ENCODE results near the gene TNFSF9.
A peak's percentile ranks its signal among the peaks of the same experiment; 100 is the strongest.
"Not testable (repeated sequence)": the region's sequence is repeated elsewhere in the genome, so short reads cannot be mapped to it uniquely, and the experiment has no call there.

The TNFSF9 gene

DNA sequence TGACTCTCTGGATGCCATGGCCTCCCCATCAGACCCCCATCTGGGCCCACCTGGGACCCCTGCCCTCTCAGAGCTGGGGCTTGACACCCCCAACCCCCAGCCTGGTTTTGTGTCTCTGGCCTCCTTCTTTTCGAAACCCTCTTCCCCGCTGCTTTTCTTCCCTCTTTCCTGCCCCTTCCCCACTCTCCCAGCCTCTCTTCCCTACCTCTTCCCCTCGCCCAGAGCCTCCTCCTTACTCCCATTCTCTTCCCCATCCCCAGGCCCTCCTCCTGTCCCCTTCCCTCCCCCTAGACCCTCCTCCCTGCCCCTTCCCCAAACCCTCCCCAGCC is 2.1 kb downstream of the TNFSF9 start:
- no peaks in the 10 kb centered on the region for H3K9me3 ChIP-seq (ENCODE audit: control insufficient read depth in 2 of 2, low read length in 2 of 2)
- peaks cover 0 to 2% of the 10 kb centered on the region in 2 donors for H3K36me3 ChIP-seq (ENCODE audit: control insufficient read depth in 2 of 2, insufficient read depth in 2 of 2, low read length in 2 of 2)
- H3K4me3 ChIP-seq (ENCODE audit: low read length in 2 of 2) = peak overlapping the region in 1 of 2 donors; percentile 85
- H3K4me1 ChIP-seq (ENCODE audit: control insufficient read depth in 2 of 2, insufficient read depth in 2 of 2, low read length in 2 of 2) = peaks cover 9 to 14% of the 10 kb centered on the region in 2 donors
- no peak overlapping the region for H3K27ac ChIP-seq (ENCODE audit: low read depth in 2 of 2, low read length in 2 of 2)
- H3K9ac ChIP-seq (ENCODE audit: low read depth in 1 of 2, low read length in 2 of 2) = no peak overlapping the region
- peaks cover 8 to 17% of the 10 kb centered on the region in 2 donors for H3K27me3 ChIP-seq (ENCODE audit: control insufficient read depth in 2 of 2, insufficient read depth in 2 of 2, low read length in 2 of 2)

GRCh38 chr19:6533746-6534418 is 3.1 kb downstream of the TNFSF9 start:
- Histone ChIP-seq H3K27ac (ENCODE audit: low read depth in 2 of 2, low read length in 2 of 2) (no peak overlapping the region), H3K4me1 (ENCODE audit: control insufficient read depth in 2 of 2, insufficient read depth in 2 of 2, low read length in 2 of 2) (peaks cover 9 to 12% of the 10 kb centered on the region in 2 donors), H3K36me3 (ENCODE audit: control insufficient read depth in 2 of 2, insufficient read depth in 2 of 2, low read length in 2 of 2) (peaks cover 0 to 2% of the 10 kb centered on the region in 2 donors), H3K9me3 (ENCODE audit: control insufficient read depth in 2 of 2, low read length in 2 of 2) (no peaks in the 10 kb centered on the region), H3K9ac (ENCODE audit: low read depth in 1 of 2, low read length in 2 of 2) (no peak overlapping the region), H3K4me3 (ENCODE audit: low read length in 2 of 2) (no peak overlapping the region), H3K27me3 (ENCODE audit: control insufficient read depth in 2 of 2, insufficient read depth in 2 of 2, low read length in 2 of 2) (peaks cover 8 to 17% of the 10 kb centered on the region in 2 donors)

DNA sequence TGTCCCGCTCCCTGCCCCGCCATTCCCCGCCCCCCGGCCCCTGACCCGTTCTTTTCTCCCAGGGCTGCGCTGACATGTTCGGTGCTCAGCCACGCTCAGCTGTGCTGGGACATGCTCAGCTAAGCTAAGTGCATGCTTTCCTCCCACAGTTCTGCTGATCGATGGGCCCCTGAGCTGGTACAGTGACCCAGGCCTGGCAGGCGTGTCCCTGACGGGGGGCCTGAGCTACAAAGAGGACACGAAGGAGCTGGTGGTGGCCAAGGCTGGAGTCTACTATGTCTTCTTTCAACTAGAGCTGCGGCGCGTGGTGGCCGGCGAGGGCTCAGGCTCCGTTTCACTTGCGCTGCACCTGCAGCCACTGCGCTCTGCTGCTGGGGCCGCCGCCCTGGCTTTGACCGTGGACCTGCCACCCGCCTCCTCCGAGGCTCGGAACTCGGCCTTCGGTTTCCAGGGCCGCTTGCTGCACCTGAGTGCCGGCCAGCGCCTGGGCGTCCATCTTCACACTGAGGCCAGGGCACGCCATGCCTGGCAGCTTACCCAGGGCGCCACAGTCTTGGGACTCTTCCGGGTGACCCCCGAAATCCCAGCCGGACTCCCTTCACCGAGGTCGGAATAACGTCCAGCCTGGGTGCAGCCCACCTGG is 3.7 kb downstream of the TNFSF9 start:
- Histone ChIP-seq H3K9me3 (ENCODE audit: control insufficient read depth in 2 of 2, low read length in 2 of 2) (no peaks in the 10 kb centered on the region), H3K9ac (ENCODE audit: low read depth in 1 of 2, low read length in 2 of 2) (no peak overlapping the region), H3K4me3 (ENCODE audit: low read length in 2 of 2) (no peak overlapping the region), H3K27me3 (ENCODE audit: control insufficient read depth in 2 of 2, insufficient read depth in 2 of 2, low read length in 2 of 2) (peaks cover 8 to 17% of the 10 kb centered on the region in 2 donors), H3K36me3 (ENCODE audit: control insufficient read depth in 2 of 2, insufficient read depth in 2 of 2, low read length in 2 of 2) (peaks cover 0 to 2% of the 10 kb centered on the region in 2 donors), H3K27ac (ENCODE audit: low read depth in 2 of 2, low read length in 2 of 2) (no peak overlapping the region), H3K4me1 (ENCODE audit: control insufficient read depth in 2 of 2, insufficient read depth in 2 of 2, low read length in 2 of 2) (peaks cover 9 to 12% of the 10 kb centered on the region in 2 donors)

- Histone ChIP-seq H3K9me3 (ENCODE audit: control insufficient read depth in 2 of 2, low read length in 2 of 2) (no peaks in the 10 kb centered on the region), H3K36me3 (ENCODE audit: control insufficient read depth in 2 of 2, insufficient read depth in 2 of 2, low read length in 2 of 2) (peaks cover 0 to 2% of the 10 kb centered on the region in 2 donors), H3K9ac (ENCODE audit: low read depth in 1 of 2, low read length in 2 of 2) (no peak overlapping the region), H3K27ac (ENCODE audit: low read depth in 2 of 2, low read length in 2 of 2) (no peak overlapping the region), H3K4me1 (ENCODE audit: control insufficient read depth in 2 of 2, insufficient read depth in 2 of 2, low read length in 2 of 2) (peaks cover 5 to 9% of the 10 kb centered on the region in 2 donors), H3K4me3 (ENCODE audit: low read length in 2 of 2) (no peak overlapping the region), H3K27me3 (ENCODE audit: control insufficient read depth in 2 of 2, insufficient read depth in 2 of 2, low read length in 2 of 2) (peaks cover 8 to 17% of the 10 kb centered on the region in 2 donors)
Observed at GRCh38 chr19:6535558-6536137, 4.8 kb downstream of the TNFSF9 start.

DNA sequence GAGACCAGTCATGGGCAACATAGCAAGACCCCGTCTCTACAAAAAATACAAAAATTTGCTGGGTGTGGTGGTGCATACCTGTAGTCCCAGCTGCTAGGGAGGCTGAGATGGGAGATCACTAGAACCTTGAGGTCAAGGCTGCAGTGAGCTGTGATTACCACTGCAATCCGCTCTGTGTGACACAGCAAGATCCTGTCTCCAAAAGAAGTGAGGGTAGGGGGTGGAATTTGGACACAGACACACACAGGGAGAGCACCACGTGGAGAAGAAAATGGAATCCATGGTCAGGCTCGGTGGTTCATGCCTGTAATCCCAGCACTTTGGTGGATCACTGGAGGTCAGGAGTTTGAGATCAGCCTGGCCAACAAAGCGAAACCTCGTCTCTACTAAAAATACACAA is 8.7 kb downstream of the TNFSF9 start:
- no peak overlapping the region for H3K9ac ChIP-seq (ENCODE audit: low read depth in 1 of 2, low read length in 2 of 2)
- H3K4me1 ChIP-seq (ENCODE audit: control insufficient read depth in 2 of 2, insufficient read depth in 2 of 2, low read length in 2 of 2) = peaks cover 0 to 7% of the 10 kb centered on the region in 2 donors
- peaks cover 0 to 2% of the 10 kb centered on the region in 2 donors for H3K36me3 ChIP-seq (ENCODE audit: control insufficient read depth in 2 of 2, insufficient read depth in 2 of 2, low read length in 2 of 2)
- no peak overlapping the region for H3K4me3 ChIP-seq (ENCODE audit: low read length in 2 of 2)
- H3K27me3 ChIP-seq (ENCODE audit: control insufficient read depth in 2 of 2, insufficient read depth in 2 of 2, low read length in 2 of 2) = no peaks in the 10 kb centered on the region
- H3K9me3 ChIP-seq (ENCODE audit: control insufficient read depth in 2 of 2, low read length in 2 of 2) = no peaks in the 10 kb centered on the region
- H3K27ac ChIP-seq (ENCODE audit: low read depth in 2 of 2, low read length in 2 of 2) = no peak overlapping the region

GRCh38 chr19:6540918-6541689 is 10.3 kb downstream of the TNFSF9 start:
- no peaks in the 10 kb centered on the region for H3K27me3 ChIP-seq (ENCODE audit: control insufficient read depth in 2 of 2, insufficient read depth in 2 of 2, low read length in 2 of 2)
- H3K9me3 ChIP-seq (ENCODE audit: control insufficient read depth in 2 of 2, low read length in 2 of 2) = no peaks in the 10 kb centered on the region
- peaks cover 0 to 7% of the 10 kb centered on the region in 2 donors for H3K4me1 ChIP-seq (ENCODE audit: control insufficient read depth in 2 of 2, insufficient read depth in 2 of 2, low read length in 2 of 2)
- H3K27ac ChIP-seq (ENCODE audit: low read depth in 2 of 2, low read length in 2 of 2) = no peak overlapping the region
- no peak overlapping the region for H3K4me3 ChIP-seq (ENCODE audit: low read length in 2 of 2)
- no peaks in the 10 kb centered on the region for H3K36me3 ChIP-seq (ENCODE audit: control insufficient read depth in 2 of 2, insufficient read depth in 2 of 2, low read length in 2 of 2)
- H3K9ac ChIP-seq (ENCODE audit: low read depth in 1 of 2, low read length in 2 of 2) = no peak overlapping the region

GRCh38 chr19:6543866-6544347 is 13.1 kb downstream of the TNFSF9 start:
- Histone ChIP-seq H3K4me3 (ENCODE audit: low read length in 2 of 2) (no peak overlapping the region), H3K27me3 (ENCODE audit: control insufficient read depth in 2 of 2, insufficient read depth in 2 of 2, low read length in 2 of 2) (no peaks in the 10 kb centered on the region), H3K27ac (ENCODE audit: low read depth in 2 of 2, low read length in 2 of 2) (no peak overlapping the region), H3K9ac (ENCODE audit: low read depth in 1 of 2, low read length in 2 of 2) (no peak overlapping the region), H3K9me3 (ENCODE audit: control insufficient read depth in 2 of 2, low read length in 2 of 2) (no peaks in the 10 kb centered on the region), H3K36me3 (ENCODE audit: control insufficient read depth in 2 of 2, insufficient read depth in 2 of 2, low read length in 2 of 2) (no peaks in the 10 kb centered on the region), H3K4me1 (ENCODE audit: control insufficient read depth in 2 of 2, insufficient read depth in 2 of 2, low read length in 2 of 2) (peaks cover 0 to 2% of the 10 kb centered on the region in 2 donors)

GRCh38 chr19:6550679-6551078 is 19.9 kb downstream of the TNFSF9 start:
- not testable (repeated sequence) for H3K27me3 ChIP-seq (ENCODE audit: control insufficient read depth in 2 of 2, insufficient read depth in 2 of 2, low read length in 2 of 2); H3K9me3 ChIP-seq (ENCODE audit: control insufficient read depth in 2 of 2, low read length in 2 of 2); H3K4me1 ChIP-seq (ENCODE audit: control insufficient read depth in 2 of 2, insufficient read depth in 2 of 2, low read length in 2 of 2); H3K4me3 ChIP-seq (ENCODE audit: low read length in 2 of 2); H3K9ac ChIP-seq (ENCODE audit: low read depth in 1 of 2, low read length in 2 of 2); H3K36me3 ChIP-seq (ENCODE audit: control insufficient read depth in 2 of 2, insufficient read depth in 2 of 2, low read length in 2 of 2); H3K27ac ChIP-seq (ENCODE audit: low read depth in 2 of 2, low read length in 2 of 2)

GRCh38 chr19:6551091-6551490 is 20.3 kb downstream of the TNFSF9 start:
- H3K4me3 ChIP-seq (ENCODE audit: low read length in 2 of 2) = no peak overlapping the region
- no peak overlapping the region for H3K9ac ChIP-seq (ENCODE audit: low read depth in 1 of 2, low read length in 2 of 2)
- no peaks in the 10 kb centered on the region for H3K36me3 ChIP-seq (ENCODE audit: control insufficient read depth in 2 of 2, insufficient read depth in 2 of 2, low read length in 2 of 2)
- no peaks in the 10 kb centered on the region for H3K9me3 ChIP-seq (ENCODE audit: control insufficient read depth in 2 of 2, low read length in 2 of 2)
- H3K4me1 ChIP-seq (ENCODE audit: control insufficient read depth in 2 of 2, insufficient read depth in 2 of 2, low read length in 2 of 2) = no peaks in the 10 kb centered on the region
- H3K27me3 ChIP-seq (ENCODE audit: control insufficient read depth in 2 of 2, insufficient read depth in 2 of 2, low read length in 2 of 2) = no peaks in the 10 kb centered on the region
- H3K27ac ChIP-seq (ENCODE audit: low read depth in 2 of 2, low read length in 2 of 2) = no peak overlapping the region
